GM15510 (cell line): Measurements from ENCODE around the gene ATXN1.

ENCODE experiments used
- POLR2A ChIP-seq: IDR thresholded peaks from 3 replicates; pipeline ENCODE4 v1.6.1; 2011; ENCODE audit warnings: borderline replicate concordance; ENCODE audit not compliant: insufficient read length; ENCODE audit errors: extremely low read depth

The ATXN1 gene

DNA sequence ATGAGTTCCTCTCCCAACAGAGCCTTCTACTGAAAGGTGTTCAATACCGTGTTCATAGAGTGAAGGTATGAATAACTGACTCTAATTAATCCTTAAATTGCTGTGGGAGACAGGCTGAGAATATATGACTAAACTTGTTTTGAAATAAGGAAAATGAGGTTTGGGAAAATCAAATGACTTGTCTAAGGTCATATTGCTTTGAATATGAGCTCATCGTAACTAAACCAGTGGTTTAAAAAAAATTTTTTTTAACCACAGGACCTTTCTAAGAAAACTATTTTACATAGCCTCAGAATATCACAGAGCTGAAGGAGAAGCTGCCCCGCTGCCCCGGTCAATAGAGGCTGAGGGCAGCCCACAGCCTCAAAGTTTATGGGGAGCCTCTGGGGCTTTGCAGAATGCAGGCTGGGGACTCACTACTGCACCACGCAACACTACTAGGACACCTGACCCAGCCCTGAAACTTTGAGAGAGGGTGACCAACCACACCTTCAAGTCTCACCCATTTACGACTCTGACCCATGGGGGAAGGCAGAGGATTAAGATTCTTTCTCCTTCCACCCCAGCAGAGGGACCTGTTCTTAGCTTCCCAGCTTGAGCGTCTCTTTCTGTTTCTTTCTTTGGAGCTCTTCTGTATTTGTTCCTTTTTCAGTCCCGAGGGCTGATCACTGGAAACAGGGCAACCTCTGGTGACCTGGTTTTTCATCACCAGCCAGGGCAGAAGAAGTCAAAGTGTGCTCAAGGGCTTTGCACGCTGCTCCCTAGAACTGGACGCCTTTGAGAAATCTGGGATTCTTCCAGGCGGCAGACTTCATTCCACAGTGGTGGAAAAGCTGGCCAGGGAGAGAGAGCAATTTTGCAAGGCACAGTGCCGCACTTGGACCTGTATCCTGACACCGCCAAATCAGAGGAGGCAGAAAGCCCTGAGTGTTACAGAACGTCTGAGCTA lies 220.2 kb downstream of the ATXN1 start:
- TF ChIP-seq POLR2A, result no peak

DNA sequence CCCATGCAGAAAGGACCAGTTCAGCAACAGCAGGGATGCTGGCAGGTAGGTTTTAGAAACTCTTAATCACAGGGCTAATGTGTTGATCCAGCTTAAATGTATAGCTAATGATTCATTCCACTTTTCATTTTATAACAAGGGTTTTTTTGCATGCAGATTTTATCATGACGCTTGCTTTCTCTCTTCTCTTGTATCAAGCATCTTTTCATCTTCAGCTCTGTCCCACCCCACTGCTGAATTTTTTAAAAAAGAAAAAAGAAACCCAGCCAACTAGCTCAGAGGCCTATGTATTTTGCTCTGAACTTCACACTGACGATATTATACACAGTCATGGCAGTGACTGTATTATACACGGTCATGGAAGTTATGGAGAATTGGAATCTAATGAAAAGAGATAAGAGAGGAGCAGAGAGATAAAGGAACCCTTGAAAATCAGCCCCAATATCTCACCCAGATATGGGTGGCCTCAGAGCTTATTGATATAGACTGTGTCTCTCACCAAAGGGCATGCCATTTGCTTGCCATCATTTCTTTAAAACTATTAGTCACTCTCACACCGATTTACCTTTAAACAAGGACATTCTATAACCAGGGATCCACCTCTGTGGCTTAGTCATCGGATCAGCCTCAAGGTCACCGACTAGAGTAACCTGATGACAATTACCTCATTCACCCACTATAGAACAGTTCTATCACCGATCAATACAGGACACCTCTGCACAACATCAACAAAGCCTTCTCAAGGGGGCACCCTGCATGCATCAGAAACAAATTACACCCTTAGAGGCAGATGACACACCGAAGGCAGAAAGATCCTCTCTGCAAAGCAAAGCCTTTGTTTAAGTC lies 222.0 kb downstream of the ATXN1 start:
- no peak for TF ChIP-seq POLR2A

GRCh38 chr6:16535564-16535963 lies 225.7 kb downstream of the ATXN1 start:
- TF ChIP-seq POLR2A, result no peak

DNA sequence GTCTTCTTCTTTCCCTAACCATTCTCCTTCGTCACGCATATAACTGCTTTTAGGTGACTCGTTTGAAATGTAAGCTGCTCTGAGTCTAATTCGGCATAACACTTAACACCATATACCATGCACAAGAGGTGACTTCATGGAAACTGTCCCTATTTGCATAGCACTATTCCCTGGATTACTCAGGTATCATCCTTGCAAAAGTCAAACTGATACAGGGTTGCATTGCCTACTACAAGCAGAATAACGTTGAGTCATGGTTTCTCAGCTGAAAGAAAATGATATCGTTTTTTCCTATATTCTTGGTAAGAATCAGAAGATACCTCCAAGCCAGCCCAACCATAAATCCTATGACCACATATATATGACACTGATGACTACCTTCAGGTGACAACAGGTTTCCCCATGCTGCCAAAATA lies 227.5 kb downstream of the ATXN1 start:
- no peak for TF ChIP-seq POLR2A

GRCh38 chr6:16533210-16533609 lies 228.1 kb downstream of the ATXN1 start:
- no peak for TF ChIP-seq POLR2A

- no peak for TF ChIP-seq POLR2A
These were observed 233.6 kb downstream of the ATXN1 start for GRCh38 chr6:16527691-16528090.

DNA sequence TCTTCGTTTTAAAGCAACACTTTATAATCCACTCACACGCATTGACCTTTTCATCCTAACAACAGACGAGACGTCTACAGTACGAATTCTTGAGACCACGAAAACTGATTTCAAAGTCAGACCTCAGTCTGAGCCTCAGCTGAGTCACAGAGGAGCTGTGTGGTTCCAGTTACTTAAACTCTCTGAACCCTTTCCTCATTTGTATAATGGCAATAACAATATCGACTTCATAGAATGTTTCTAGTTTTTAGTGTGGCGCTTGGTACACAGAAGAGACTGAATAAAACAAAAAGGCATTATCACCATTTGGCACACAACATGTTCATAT lies 236.9 kb downstream of the ATXN1 start:
- TF ChIP-seq POLR2A, result no peak

- no peak for TF ChIP-seq POLR2A
These were observed 237.5 kb downstream of the ATXN1 start for GRCh38 chr6:16523606-16524379.

GRCh38 chr6:16522937-16523336 lies 238.3 kb downstream of the ATXN1 start:
- no peak for TF ChIP-seq POLR2A

GRCh38 chr6:16521528-16521927 lies 239.7 kb downstream of the ATXN1 start:
- no peak for TF ChIP-seq POLR2A

GRCh38 chr6:16519265-16520242 lies 241.7 kb downstream of the ATXN1 start:
- no peak for TF ChIP-seq POLR2A

DNA sequence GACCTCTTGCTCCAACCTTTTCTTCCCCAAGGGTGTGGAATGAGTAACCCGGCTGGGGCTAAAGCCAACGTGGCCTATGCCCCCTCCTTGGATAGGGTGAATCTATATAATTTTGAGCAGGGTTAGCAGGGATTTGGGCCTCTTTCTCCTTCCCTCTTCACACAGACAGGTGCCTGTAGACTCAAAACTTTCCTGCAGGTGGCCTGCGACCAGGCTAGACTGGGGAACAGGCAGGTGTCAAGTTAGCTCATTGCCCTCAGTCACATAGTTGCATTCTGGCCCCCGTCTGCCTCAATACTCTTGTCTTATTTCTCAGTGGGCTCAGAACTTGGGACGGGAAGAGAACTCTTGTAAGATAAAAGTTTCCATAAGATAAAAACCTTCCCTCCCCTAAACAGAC lies 243.0 kb downstream of the ATXN1 start:
- no peak for TF ChIP-seq POLR2A

DNA sequence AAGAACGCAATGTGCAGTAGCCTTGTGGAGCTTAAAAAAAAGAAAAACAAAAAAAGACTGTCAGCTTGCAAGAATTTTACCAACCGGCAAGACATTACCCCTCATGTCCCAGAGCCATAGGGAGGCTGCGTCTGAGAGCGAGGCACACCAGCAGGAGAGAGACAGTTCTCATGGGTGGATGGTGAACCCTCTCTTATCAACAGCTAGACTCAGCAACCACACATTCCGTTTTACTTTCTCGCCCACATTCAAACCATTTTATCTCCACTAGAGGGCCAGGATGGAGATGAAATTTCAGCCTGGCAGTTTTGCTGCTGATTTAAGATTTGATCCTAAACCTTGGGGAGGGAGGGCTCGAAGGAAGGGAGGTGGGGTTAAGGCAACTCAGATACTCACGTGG lies 247.0 kb downstream of the ATXN1 start:
- no peak for TF ChIP-seq POLR2A
